ENCODE data around the gene MED15. TPM values are rescaled to one million over a fixed set of nuclear protein-coding genes. Genes with fewer than 3 reads are reported as not detected.

MED15 gene
- total RNA-seq (100 to 1,000 TPM in 1 of 2 donors, 10 to 100 TPM in 1; 93.7 to 119 TPM), polyA plus RNA-seq (100 to 1,000 TPM in 1 of 2 donors, 10 to 100 TPM in 1; 23.5 to 100 TPM)
- long read RNA-seq, donor 1, transcript MED15-222 (9 exons, 2,733 nt), result major isoform, 15 of 121 reads
- long read RNA-seq, donor 1, partial matches to known transcripts, result 72 of 121 reads
- long read RNA-seq, donor 1, other reads (novel, unspliced or antisense), result 25 of 121 reads
- long read RNA-seq, donor 2, transcript MED15-202 (17 exons, 3,252 nt), result major isoform, 7 of 61 reads
- long read RNA-seq, donor 2, partial matches to known transcripts, result 25 of 61 reads
- long read RNA-seq, donor 2, other reads (novel, unspliced or antisense), result 23 of 61 reads

DNA sequence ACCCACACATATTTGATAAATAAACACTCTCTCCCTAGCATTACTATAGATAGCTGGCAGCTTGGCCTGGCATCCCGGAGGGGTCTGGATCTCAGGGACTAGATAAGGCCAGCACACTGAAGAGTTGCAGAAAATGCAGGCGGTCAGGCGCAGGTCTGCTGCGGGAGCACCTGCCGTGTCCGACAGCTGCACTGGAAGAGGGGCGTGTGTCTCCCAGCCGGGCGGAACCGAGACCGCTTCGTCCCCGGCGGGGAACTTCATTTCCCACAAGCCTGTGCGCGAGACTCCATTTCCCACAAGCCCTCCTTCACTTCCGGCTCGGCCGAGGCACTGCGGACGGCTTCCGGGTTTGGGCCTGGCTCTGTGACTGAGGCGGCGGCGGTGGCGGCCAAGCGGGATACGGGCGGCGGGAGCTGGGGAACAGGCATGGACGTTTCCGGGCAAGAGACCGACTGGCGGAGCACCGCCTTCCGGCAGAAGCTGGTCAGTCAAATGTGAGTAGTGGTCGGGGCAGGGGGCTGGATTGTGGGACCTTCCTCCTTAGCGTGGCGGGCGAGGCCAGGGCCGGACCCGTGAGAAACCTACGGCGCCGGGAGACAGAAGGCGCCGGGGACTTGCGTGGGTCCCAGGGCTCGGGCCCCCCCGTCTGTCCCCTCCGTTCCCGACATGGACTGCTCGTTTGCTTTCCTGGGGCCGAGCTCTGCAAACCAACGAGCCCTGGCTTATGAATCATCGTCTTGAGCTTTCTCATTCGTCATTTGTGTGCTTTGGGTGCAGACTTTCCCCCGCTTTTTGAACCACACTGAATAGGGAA is at the start of gene MED15:
Gene MED15 (plus strand): TSS at position 358 of the 814 bp plus-strand sequence. CDS start 69 bp downstream, at position 427.
- whole genome bisulfite sequencing, 2 donors, result 1% methylated on average over 54 to 58 of the region's 58 CpGs
- Histone ChIP-seq H3K4me3 (ENCODE audit: low read length in 2 of 2) (peak within 1 kb of the TSS; percentile 47 to 79), H3K36me3 (ENCODE audit: control insufficient read depth in 1 of 2, insufficient read depth in 2 of 2, low read length in 1 of 2) (no peaks in the 10 kb centered on the region), H3K27me3 (ENCODE audit: control insufficient read depth in 1 of 2, insufficient read depth in 2 of 2, low read length in 1 of 2) (no peaks in the 10 kb centered on the region), H3K27ac (ENCODE audit: low read depth in 1 of 2, low read length in 2 of 2) (peak within 1 kb of the TSS; percentile 53 to 95), H3K4me1 (ENCODE audit: control insufficient read depth in 1 of 2, insufficient read depth in 2 of 2, low read length in 2 of 2) (peaks cover 3 to 5% of the 10 kb centered on the region in 2 donors), H3K9me3 (ENCODE audit: control insufficient read depth, low read length) (no peaks in the 10 kb centered on the region)
- intact Hi-C loops (cut with DNase I), result loop anchor here (5.0 to 10.0 kb wide), 2 partner anchors 47 to 50 kb away; no protein-coding TSS in a partner anchor
- ATAC-seq (ENCODE audit: low FRiP score) (peak; percentile 95), DNase-seq (peak; percentile 95 to 96)

DNA sequence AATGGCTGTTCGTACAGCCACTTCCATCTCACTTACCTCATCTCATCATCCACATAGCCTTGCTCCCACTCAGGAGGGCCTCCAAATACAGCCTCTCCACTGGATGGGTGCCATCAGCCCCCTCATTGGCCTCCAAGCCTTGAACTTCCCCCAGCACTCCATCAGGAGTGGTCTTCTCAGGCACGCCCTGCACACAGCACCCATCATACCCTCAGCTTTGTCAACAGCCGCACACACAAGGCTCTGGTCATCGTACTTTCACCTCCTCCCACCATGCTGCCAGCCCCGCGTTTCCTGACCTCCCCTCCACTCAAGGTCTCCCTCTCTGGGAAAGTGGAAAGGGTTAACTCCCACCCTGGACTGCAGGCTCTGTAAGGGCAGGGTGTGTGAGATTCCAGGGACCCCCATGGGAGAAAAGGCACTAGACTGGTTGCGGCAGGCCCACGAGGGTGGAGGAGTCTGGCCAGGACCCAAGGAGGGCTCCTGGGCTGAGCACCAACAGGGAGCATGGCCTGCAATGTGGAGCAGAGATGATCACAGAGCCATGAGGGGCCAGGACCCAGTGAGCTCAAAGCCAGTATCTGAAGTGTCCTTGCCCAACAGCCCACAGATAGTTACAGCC is 48.8 kb upstream of the MED15 start:
- H3K9me3 ChIP-seq (ENCODE audit: control insufficient read depth, low read length), result no peaks in the 10 kb centered on the region
- intact Hi-C loops (cut with DNase I), result no loop called here
- ATAC-seq (ENCODE audit: low FRiP score) (no peak), DNase-seq (peak in 1 of 2 donors; percentile 64)
- H3K4me1 ChIP-seq (ENCODE audit: control insufficient read depth in 1 of 2, insufficient read depth in 2 of 2, low read length in 2 of 2), result no peaks in the 10 kb centered on the region
- WGBS, 2 donors, result 65 to 70% methylated on average over 8 of the region's 8 CpGs
- H3K4me3 ChIP-seq (ENCODE audit: low read length in 2 of 2), result no peak overlapping the region
- H3K27me3 ChIP-seq (ENCODE audit: control insufficient read depth in 1 of 2, insufficient read depth in 2 of 2, low read length in 1 of 2), result no peaks in the 10 kb centered on the region
- no peak overlapping the region for H3K27ac ChIP-seq (ENCODE audit: low read depth in 1 of 2, low read length in 2 of 2)
- H3K36me3 ChIP-seq (ENCODE audit: control insufficient read depth in 1 of 2, insufficient read depth in 2 of 2, low read length in 1 of 2), result peaks cover 0 to 3% of the 10 kb centered on the region in 2 donors

- WGBS, 2 donors, result 92 to 96% methylated on average over 3 of the region's 3 CpGs
- intact Hi-C loops (cut with DNase I), result no loop called here
- no peaks in the 10 kb centered on the region for H3K27me3 ChIP-seq (ENCODE audit: control insufficient read depth in 1 of 2, insufficient read depth in 2 of 2, low read length in 1 of 2)
- no peaks in the 10 kb centered on the region for H3K9me3 ChIP-seq (ENCODE audit: control insufficient read depth, low read length)
- ATAC-seq (ENCODE audit: low FRiP score) (no peak), DNase-seq (peak in 1 of 2 donors; percentile 11)
- H3K36me3 ChIP-seq (ENCODE audit: control insufficient read depth in 1 of 2, insufficient read depth in 2 of 2, low read length in 1 of 2), result peaks cover 0 to 6% of the 10 kb centered on the region in 2 donors
- H3K4me3 ChIP-seq (ENCODE audit: low read length in 2 of 2), result no peak overlapping the region
- H3K4me1 ChIP-seq (ENCODE audit: control insufficient read depth in 1 of 2, insufficient read depth in 2 of 2, low read length in 2 of 2), result no peaks in the 10 kb centered on the region
- H3K27ac ChIP-seq (ENCODE audit: low read depth in 1 of 2, low read length in 2 of 2), result no peak overlapping the region
Observed at GRCh38 chr22:20459152-20459542, 48.3 kb upstream of the MED15 start.

- no peak for ATAC-seq (ENCODE audit: low FRiP score)
- H3K36me3 ChIP-seq (ENCODE audit: control insufficient read depth in 1 of 2, insufficient read depth in 2 of 2, low read length in 1 of 2), result peaks cover 0 to 6% of the 10 kb centered on the region in 2 donors
- H3K27ac ChIP-seq (ENCODE audit: low read depth in 1 of 2, low read length in 2 of 2), result no peak overlapping the region
- no peaks in the 10 kb centered on the region for H3K4me1 ChIP-seq (ENCODE audit: control insufficient read depth in 1 of 2, insufficient read depth in 2 of 2, low read length in 2 of 2)
- peak in 1 of 2 donors; percentile 63 for DNase-seq
- intact Hi-C loops (cut with DNase I), result no loop called here
- H3K4me3 ChIP-seq (ENCODE audit: low read length in 2 of 2), result no peak overlapping the region
- WGBS, 2 donors, result 92 to 95% methylated on average over 4 of the region's 4 CpGs
- H3K9me3 ChIP-seq (ENCODE audit: control insufficient read depth, low read length), result no peaks in the 10 kb centered on the region
- no peaks in the 10 kb centered on the region for H3K27me3 ChIP-seq (ENCODE audit: control insufficient read depth in 1 of 2, insufficient read depth in 2 of 2, low read length in 1 of 2)
Observed at GRCh38 chr22:20459862-20460261, 47.5 kb upstream of the MED15 start.

DNA sequence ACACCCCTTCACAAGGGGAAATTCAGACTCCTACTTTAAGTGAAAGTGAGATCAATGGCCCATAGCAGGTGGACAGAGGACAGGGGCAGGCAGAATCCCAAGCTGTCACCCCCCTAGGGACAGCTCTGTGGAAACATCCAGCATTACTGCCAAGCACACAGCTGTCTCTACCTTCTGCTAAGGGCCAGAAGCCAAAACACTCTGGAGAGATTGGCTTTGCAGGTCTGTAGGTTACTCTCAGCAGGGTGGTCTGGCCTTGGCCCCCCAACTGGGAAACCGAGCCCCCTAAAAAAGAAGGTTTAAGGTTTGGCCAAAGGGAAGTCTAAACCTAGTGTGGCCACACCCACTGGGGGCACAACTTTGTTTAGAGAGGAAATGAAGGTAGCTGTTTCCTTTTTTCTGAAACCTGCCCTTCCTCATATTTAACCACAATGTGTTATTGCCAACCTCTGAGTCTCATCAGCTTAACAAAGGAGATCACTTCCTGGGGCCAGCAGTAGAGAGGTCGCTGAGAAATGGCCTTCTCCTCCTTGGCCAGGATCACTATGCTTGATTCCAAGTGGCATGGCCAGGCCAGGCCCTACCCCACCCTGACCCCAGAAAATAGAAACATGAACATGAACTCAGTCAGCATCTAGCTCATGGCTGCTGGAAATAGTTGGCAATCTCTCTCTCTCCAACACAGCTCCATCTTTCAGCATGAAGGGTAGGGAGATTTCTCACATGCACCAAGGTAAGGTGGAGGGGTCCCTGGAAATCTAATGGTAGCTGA is 43.9 kb upstream of the MED15 start:
- ATAC-seq (ENCODE audit: low FRiP score), result no peak
- no peaks in the 10 kb centered on the region for H3K27me3 ChIP-seq (ENCODE audit: control insufficient read depth in 1 of 2, insufficient read depth in 2 of 2, low read length in 1 of 2)
- no peaks in the 10 kb centered on the region for H3K4me1 ChIP-seq (ENCODE audit: control insufficient read depth in 1 of 2, insufficient read depth in 2 of 2, low read length in 2 of 2)
- H3K9me3 ChIP-seq (ENCODE audit: control insufficient read depth, low read length), result no peaks in the 10 kb centered on the region
- DNase-seq, result peak in 1 of 2 donors; percentile 19
- no peak overlapping the region for H3K4me3 ChIP-seq (ENCODE audit: low read length in 2 of 2)
- H3K36me3 ChIP-seq (ENCODE audit: control insufficient read depth in 1 of 2, insufficient read depth in 2 of 2, low read length in 1 of 2), result peaks cover 0 to 6% of the 10 kb centered on the region in 2 donors
- WGBS, 2 donors, result 76 to 78% methylated on average over 2 of the region's 2 CpGs
- intact Hi-C loops (cut with DNase I), result no loop called here
- no peak overlapping the region for H3K27ac ChIP-seq (ENCODE audit: low read depth in 1 of 2, low read length in 2 of 2)

- 77 to 84% methylated on average over 11 of the region's 11 CpGs for WGBS, 2 donors
- no peak overlapping the region for H3K27ac ChIP-seq (ENCODE audit: low read depth in 1 of 2, low read length in 2 of 2)
- no peaks in the 10 kb centered on the region for H3K9me3 ChIP-seq (ENCODE audit: control insufficient read depth, low read length)
- ATAC-seq (ENCODE audit: low FRiP score) (no peak), DNase-seq (peak in 1 of 2 donors; percentile 39)
- peaks cover 0 to 6% of the 10 kb centered on the region in 2 donors for H3K36me3 ChIP-seq (ENCODE audit: control insufficient read depth in 1 of 2, insufficient read depth in 2 of 2, low read length in 1 of 2)
- no peak overlapping the region for H3K4me3 ChIP-seq (ENCODE audit: low read length in 2 of 2)
- intact Hi-C loops (cut with DNase I), result no loop called here
- H3K4me1 ChIP-seq (ENCODE audit: control insufficient read depth in 1 of 2, insufficient read depth in 2 of 2, low read length in 2 of 2), result no peaks in the 10 kb centered on the region
- H3K27me3 ChIP-seq (ENCODE audit: control insufficient read depth in 1 of 2, insufficient read depth in 2 of 2, low read length in 1 of 2), result no peaks in the 10 kb centered on the region
Observed at GRCh38 chr22:20464096-20464614, 43.3 kb upstream of the MED15 start.

DNA sequence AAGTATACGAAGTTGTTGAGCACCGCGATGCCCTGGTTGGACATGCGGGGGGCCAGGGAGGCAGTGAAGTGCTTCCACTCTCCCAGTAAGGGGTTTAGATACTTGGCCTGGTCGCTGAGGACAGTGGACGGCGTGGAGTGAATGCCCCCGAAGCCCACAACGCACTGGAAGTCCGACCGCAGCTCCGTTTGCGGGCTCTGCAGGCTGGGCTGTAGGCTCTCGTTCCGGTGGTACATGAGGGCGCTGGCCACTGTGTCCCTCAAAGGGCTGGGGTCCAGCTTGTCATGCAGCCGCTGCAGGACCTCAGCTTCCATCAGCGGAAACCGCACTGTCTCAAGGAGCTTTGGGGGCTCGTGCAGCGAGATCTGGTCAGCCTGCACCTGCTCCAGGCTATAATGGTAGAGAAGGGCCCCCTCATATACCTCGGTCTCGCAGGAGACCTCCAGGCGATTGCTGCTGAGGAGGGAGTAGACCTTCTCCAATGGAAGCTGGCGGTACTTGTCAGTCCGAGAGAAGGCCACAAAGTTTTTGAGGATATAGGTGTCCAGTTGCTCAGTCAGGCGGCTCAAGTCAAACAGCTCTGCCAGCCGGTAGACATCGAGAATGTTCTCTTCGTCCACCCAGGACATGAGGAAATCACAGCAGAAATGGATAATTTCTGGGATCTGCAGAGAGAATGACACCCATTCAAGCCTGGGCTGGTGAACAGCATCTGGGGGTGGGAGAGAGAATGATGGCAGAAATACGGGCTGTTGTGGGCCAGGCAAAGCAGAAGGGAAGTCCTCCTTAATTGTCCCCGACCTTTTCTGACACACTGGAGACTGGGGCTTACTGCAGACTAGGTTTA is 42.3 kb upstream of the MED15 start:
- Histone ChIP-seq H3K4me1 (ENCODE audit: control insufficient read depth in 1 of 2, insufficient read depth in 2 of 2, low read length in 2 of 2) (no peaks in the 10 kb centered on the region), H3K36me3 (ENCODE audit: control insufficient read depth in 1 of 2, insufficient read depth in 2 of 2, low read length in 1 of 2) (peaks cover 0 to 6% of the 10 kb centered on the region in 2 donors), H3K27ac (ENCODE audit: low read depth in 1 of 2, low read length in 2 of 2) (no peak overlapping the region), H3K9me3 (ENCODE audit: control insufficient read depth, low read length) (no peaks in the 10 kb centered on the region), H3K4me3 (ENCODE audit: low read length in 2 of 2) (no peak overlapping the region), H3K27me3 (ENCODE audit: control insufficient read depth in 1 of 2, insufficient read depth in 2 of 2, low read length in 1 of 2) (no peaks in the 10 kb centered on the region)
- intact Hi-C loops (cut with DNase I), result no loop called here
- peak in 1 of 2 donors; percentile 57 for DNase-seq
- WGBS, 2 donors, result 93% methylated on average over 32 of the region's 32 CpGs
- ATAC-seq (ENCODE audit: low FRiP score), result no peak

All from aorta (tissue), 5 donors.